K562 (cell line): ENCODE data around the gene C11orf54. TPM values are rescaled to one million over a fixed set of nuclear protein-coding genes. Genes with fewer than 3 reads are reported as not detected.

Experiments
- ATAC-seq: fragments of 200-7000 bp; cut with Tn5 transposase; 3 replicates; pipeline ENCODE4 v1.9.1; 2020; ENCODE audit warnings: moderate library complexity
- BruUV-seq: library from RNA; stranded (reverse); fragments of 400-500 nt; replicated peaks from 2 replicates; lab custom pipeline; 2021; lab: Mats Ljungman, UMichigan
- CTCF ChIA-PET: fragments of 300-600 bp; formaldehyde crosslinking; extraction: SDS; loops from one replicate; lab custom pipeline; 2021; ENCODE audit warnings: low intra/inter-chr PET ratio; lab: Yijun Ruan, JAX
- POLR2A ChIA-PET: fragments of 300-600, 350-650 bp; sonication (Branson Sonifier 250); formaldehyde crosslinking; extraction: SDS; loops from one replicate; lab custom pipeline; 2021; ENCODE audit warnings: antibody characterized with exemption, inconsistent platforms; lab: Yijun Ruan, JAX
- DNase-seq, 4 experiments: peaks; one replicate each; pipeline versions ENCODE4 v3.0.0 to v3.0.0-alpha.2; 2011 to 2018; ENCODE audit warnings: low spot score in 3 of 4, mixed read lengths in 3 of 4; ENCODE audit errors: extremely low read depth in 1 of 4
- FAIRE-seq: peaks from 2 replicates; lab custom pipeline; 2011; peaks lifted over from hg19 to GRCh38; lab: Jason Lieb, UNC
- H2AFZ ChIP-seq: 2 replicates; pipeline ENCODE4 v1.6.0; 2011; ENCODE audit warnings: low read depth, low read length, control low read depth, inconsistent platforms
- H3K27ac ChIP-seq: fragments of 200-600 bp; 3 replicates; pipeline ENCODE4 v1.8.0; 2011; ENCODE audit warnings: low read depth, mild to moderate bottlenecking, control low read depth, inconsistent platforms, low read length, moderate library complexity, mixed read lengths; ENCODE audit errors: extremely low read depth
- H3K27me3 ChIP-seq, 2 experiments: fragments of 300-600 bp in 1 of 2; 2 replicates in 1 of 2; 3 replicates in 1 of 2; pipeline versions ENCODE4 v1.6.0 to v1.8.0; 2011; ENCODE audit warnings: inconsistent platforms in 2 of 2, low read length in 2 of 2, mild to moderate bottlenecking in 1 of 2, mixed read lengths in 1 of 2, moderate library complexity in 1 of 2; ENCODE audit not compliant: control insufficient read depth in 2 of 2, insufficient read depth in 2 of 2
- H3K36me3 ChIP-seq: fragments of 300-600 bp; 3 replicates; pipeline ENCODE4 v1.8.0; 2011; ENCODE audit warnings: mild to moderate bottlenecking, low read length, inconsistent platforms; ENCODE audit not compliant: control insufficient read depth, insufficient read depth
- H3K4me1 ChIP-seq, 2 experiments: fragments of 200-600 bp in 1 of 2; replicated peaks in 1 of 2; 2 replicates in 1 of 2; 3 replicates in 1 of 2; pipeline versions ENCODE4 v1.5.1 to v1.8.0; 2011; ENCODE audit warnings: inconsistent platforms in 2 of 2, low read length in 2 of 2, mild to moderate bottlenecking in 1 of 2, mixed read lengths in 1 of 2, moderate library complexity in 1 of 2; ENCODE audit not compliant: control insufficient read depth in 2 of 2, insufficient read depth in 2 of 2
- H3K4me2 ChIP-seq: 2 replicates; pipeline ENCODE4 v1.6.1; 2011; ENCODE audit warnings: low read length, control low read depth, inconsistent platforms, mixed read lengths; ENCODE audit not compliant: insufficient read depth
- H3K4me3 ChIP-seq: fragments of 200-600 bp; sonication (generic), shearing (Covaris generic); 2 replicates; pipeline ENCODE4 v1.5.1; 2016; ENCODE audit warnings: control low read depth, inconsistent platforms
- H3K79me2 ChIP-seq: fragments of 200-600 bp; 3 replicates; pipeline ENCODE4 v1.8.0; 2011; ENCODE audit warnings: low read length, inconsistent platforms; ENCODE audit not compliant: control insufficient read depth, insufficient read depth
- H3K9ac ChIP-seq, 2 experiments: 2 replicates each; pipeline versions ENCODE4 v1.6.0 to v1.6.1; 2011; ENCODE audit warnings: low read depth in 2 of 2, low read length in 2 of 2, control low read depth in 1 of 2, inconsistent platforms in 1 of 2, mild to moderate bottlenecking in 1 of 2, mixed read lengths in 1 of 2; ENCODE audit not compliant: insufficient read depth in 1 of 2
- H3K9me1 ChIP-seq: one replicate; pipeline ENCODE4 v1.6.0; 2011; ENCODE audit warnings: inconsistent platforms, mild to moderate bottlenecking, low read length, moderate library complexity; ENCODE audit not compliant: control insufficient read depth, insufficient read depth
- H3K9me3 ChIP-seq: replicated peaks from 2 replicates; pipeline ENCODE4 v1.5.1; 2011; ENCODE audit warnings: low read depth, low read length, inconsistent platforms; ENCODE audit not compliant: control insufficient read depth, insufficient read depth
- H4K20me1 ChIP-seq: replicated peaks from 2 replicates; pipeline ENCODE4 v1.6.1; 2011; ENCODE audit warnings: low read length, inconsistent platforms, mixed read lengths; ENCODE audit not compliant: control insufficient read depth, insufficient read depth
- RBFOX2 ChIP-seq: fragments of 200-400 bp; formaldehyde crosslinking; IDR thresholded peaks from 2 replicates; pipeline ENCODE4 v1.6.1; 2017; ENCODE audit warnings: low read depth, mild to moderate bottlenecking, low read length, moderate library complexity
- WGBS: fragments of 100-300 bp; shearing (Covaris generic); methylation state at CpG from one replicate; pipeline ENCODE4 v1.1.6; 2016; ENCODE audit warnings: low coverage, mixed read lengths; ENCODE audit not compliant: insufficient coverage; ENCODE audit errors: missing lambda C conversion rate; 5-methylcytosine and 5-hydroxymethylcytosine counted together
- in situ Hi-C: fragments of 300-500 bp; cut with MboI; formaldehyde crosslinking; loops from 4 replicates; pipeline ENCODE4 v1.15.0; 2018; ENCODE audit warnings: inconsistent platforms, mixed read lengths
- intact Hi-C: fragments of 100-400 bp; cut with micrococcal nuclease; formaldehyde crosslinking; loops from 2 replicates; pipeline ENCODE4 v1.14.2; 2022
- polyA plus RNA-seq, 8 experiments: library from polyadenylated mRNA; depleted of rRNA in 4 of 8; stranded (reverse) in 5 of 8; unstranded in 3 of 8; fragments of >200 nt; fragmentation: Nextera tagmentation in 2 of 8; fragmentation: Illumina TruSeq in 1 of 8; extraction: Ambion mirVana in 2 of 8; extraction: Trizol in 1 of 8; gene quantifications; 2 replicates each; pipeline versions ENCODE4 v1.2.1 to v1.2.3, GENCODE V29; 2011 to 2014; ENCODE audit warnings: inconsistent platforms in 1 of 8, missing spikeins in 1 of 8
- total RNA-seq, 7 experiments: library from RNA; depleted of rRNA in 6 of 7; stranded (reverse); fragments of >200 nt in 6 of 7; fragmentation: Illumina TruSeq in 2 of 7; extraction: Trizol in 2 of 7; gene quantifications; 2 replicates each; pipeline versions ENCODE4 v1.2.1 to v1.2.3, GENCODE V29; 2011 to 2021; ENCODE audit warnings: low replicate concordance in 1 of 7
- TF ChIP-seq, protein P1 (sequence below): fragments of 200-800 bp; sonication (Bioruptor generic); IDR thresholded peaks from 2 replicates; pipeline ENCODE4 v1.6.1; 2016; ENCODE audit warnings: missing genetic modification characterization, missing compliant biosample characterization

The C11orf54 gene
- total and polyA plus RNA-seq, 9 of the 15 experiments (the other 6 are each of a cell fraction or from before 2014, with no cell fraction given) = 13.4 to 33.0 (median 23.1) TPM

DNA sequence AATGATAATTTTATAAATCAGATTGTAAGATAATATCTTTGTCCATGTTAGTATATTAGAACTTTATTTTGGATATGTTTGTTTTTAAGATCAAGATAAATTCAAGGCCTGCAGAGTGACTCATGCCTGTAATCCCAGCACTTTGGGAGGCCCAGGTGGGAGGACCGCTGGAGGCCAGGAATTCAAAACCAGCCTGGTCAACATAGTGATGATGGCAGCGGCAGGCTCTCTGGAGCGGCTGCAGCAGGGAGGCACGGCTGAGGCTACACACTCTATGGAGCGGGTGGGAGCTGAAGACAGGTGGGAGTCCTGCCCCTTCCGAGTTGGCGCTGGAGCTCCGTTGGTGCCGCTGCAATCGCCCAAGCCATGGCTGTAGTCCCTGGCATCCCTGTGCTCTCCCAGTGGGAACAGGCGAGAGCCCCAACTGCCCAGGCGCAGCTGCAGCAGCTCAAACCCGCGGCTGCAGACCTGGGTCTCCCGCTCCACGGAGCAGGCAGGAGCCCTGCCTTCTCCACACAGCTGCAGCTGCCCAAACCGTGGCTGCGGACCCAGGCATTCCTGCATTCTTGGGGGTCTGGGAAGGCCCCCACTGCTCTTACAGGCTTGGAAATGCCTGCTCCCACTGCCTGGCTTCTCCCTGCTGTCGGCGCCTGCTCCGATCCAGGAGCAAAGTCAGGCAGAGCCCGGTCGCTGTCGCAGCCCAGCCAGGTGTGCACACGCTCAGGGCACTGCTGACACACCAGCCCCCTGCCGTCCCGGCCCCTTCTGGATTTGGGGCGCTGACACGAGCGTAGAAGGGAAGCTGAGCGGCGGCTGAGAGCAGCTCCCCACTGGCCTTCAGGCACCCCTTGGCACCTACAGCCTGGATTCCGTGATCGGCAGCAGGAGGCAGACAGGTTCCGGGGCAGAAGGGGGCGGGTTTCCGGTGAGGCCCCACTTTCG, 16.7 kb downstream of the C11orf54 start:
- Histone ChIP-seq H3K9ac (peak overlapping the region in 1 of 2 experiments; percentile 58; a peak in 1 of 4 replicates), H2AFZ (no peak overlapping the region), H3K4me3 (no peak overlapping the region), H3K9me1 (no peaks in the 10 kb centered on the region), H3K4me2 (no peak overlapping the region), H3K79me2 (no peaks in the 10 kb centered on the region), H3K27me3 (no peaks in the 10 kb centered on the region), H3K9me3 (no peaks in the 10 kb centered on the region)
- WGBS = 92% methylated on average over 25 of the region's 38 CpGs
- DNase-seq (no peak), ATAC-seq (no peak; the same call in 2 of the 3 replicates), FAIRE-seq (no peak)
- no TSS peak for BruUV-seq
- intact Hi-C loops (no loop called here), in situ Hi-C loops (no loop called here)
- CTCF ChIA-PET = no interaction called here
- TF ChIP-seq, protein P1, sequence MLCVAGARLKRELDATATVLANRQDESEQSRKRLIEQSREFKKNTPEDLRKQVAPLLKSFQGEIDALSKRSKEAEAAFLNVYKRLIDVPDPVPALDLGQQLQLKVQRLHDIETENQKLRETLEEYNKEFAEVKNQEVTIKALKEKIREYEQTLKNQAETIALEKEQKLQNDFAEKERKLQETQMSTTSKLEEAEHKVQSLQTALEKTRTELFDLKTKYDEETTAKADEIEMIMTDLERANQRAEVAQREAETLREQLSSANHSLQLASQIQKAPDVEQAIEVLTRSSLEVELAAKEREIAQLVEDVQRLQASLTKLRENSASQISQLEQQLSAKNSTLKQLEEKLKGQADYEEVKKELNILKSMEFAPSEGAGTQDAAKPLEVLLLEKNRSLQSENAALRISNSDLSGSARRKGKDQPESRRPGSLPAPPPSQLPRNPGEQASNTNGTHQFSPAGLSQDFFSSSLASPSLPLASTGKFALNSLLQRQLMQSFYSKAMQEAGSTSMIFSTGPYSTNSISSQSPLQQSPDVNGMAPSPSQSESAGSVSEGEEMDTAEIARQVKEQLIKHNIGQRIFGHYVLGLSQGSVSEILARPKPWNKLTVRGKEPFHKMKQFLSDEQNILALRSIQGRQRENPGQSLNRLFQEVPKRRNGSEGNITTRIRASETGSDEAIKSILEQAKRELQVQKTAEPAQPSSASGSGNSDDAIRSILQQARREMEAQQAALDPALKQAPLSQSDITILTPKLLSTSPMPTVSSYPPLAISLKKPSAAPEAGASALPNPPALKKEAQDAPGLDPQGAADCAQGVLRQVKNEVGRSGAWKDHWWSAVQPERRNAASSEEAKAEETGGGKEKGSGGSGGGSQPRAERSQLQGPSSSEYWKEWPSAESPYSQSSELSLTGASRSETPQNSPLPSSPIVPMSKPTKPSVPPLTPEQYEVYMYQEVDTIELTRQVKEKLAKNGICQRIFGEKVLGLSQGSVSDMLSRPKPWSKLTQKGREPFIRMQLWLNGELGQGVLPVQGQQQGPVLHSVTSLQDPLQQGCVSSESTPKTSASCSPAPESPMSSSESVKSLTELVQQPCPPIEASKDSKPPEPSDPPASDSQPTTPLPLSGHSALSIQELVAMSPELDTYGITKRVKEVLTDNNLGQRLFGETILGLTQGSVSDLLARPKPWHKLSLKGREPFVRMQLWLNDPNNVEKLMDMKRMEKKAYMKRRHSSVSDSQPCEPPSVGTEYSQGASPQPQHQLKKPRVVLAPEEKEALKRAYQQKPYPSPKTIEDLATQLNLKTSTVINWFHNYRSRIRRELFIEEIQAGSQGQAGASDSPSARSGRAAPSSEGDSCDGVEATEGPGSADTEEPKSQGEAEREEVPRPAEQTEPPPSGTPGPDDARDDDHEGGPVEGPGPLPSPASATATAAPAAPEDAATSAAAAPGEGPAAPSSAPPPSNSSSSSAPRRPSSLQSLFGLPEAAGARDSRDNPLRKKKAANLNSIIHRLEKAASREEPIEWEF (CRISPR knock-in tag) = no peak
- TF ChIP-seq RBFOX2 = 0 out of 2 replicates have a peak, but pooled peaks have one; percentile 16
- TF ChIP-seq, all 486 proteins: peak for 1
- no peaks in the 10 kb centered on the region for H4K20me1 ChIP-seq
- peaks cover 35% of the 10 kb centered on the region for H3K36me3 ChIP-seq
- POLR2A ChIA-PET = interaction anchor here (1.2 kb wide), 1 partner anchor 17 kb away, joined by 7 read pairs; the partner anchor contains the start of genes C11orf54 and TAF1D
- H3K4me1 ChIP-seq = peaks cover 6 to 9% of the 10 kb centered on the region in 2 experiments; a peak in 4 of 5 replicates
- no peak overlapping the region for H3K27ac ChIP-seq
